H9 (cell line): Measurements from ENCODE around the gene TTC31. TPM values are rescaled to one million over a fixed set of nuclear protein-coding genes. Genes with fewer than 3 reads are reported as not detected.

Experiments
- DNase-seq: peaks from one replicate; pipeline ENCODE4 v3.0.0-alpha.2; 2017
- H2AFZ ChIP-seq: one replicate; pipeline ENCODE4 v1.6.1; 2013; ENCODE audit warnings: mild to moderate bottlenecking, low read length, control low read depth, moderate library complexity
- H2AK5ac ChIP-seq: 2 replicates; pipeline ENCODE4 v1.6.1; 2013; ENCODE audit warnings: low read length, control low read depth, mixed read lengths; ENCODE audit not compliant: insufficient read length
- H2BK120ac ChIP-seq: one replicate; pipeline ENCODE4 v1.6.1; 2013; ENCODE audit warnings: low read depth, mild to moderate bottlenecking, low read length, control low read depth, inconsistent platforms; ENCODE audit not compliant: poor library complexity, severe bottlenecking
- H2BK12ac ChIP-seq: 2 replicates; pipeline ENCODE4 v1.6.1; 2013; ENCODE audit warnings: low read length, control low read depth, mixed read lengths, low read depth; ENCODE audit not compliant: insufficient read length
- H2BK15ac ChIP-seq: 2 replicates; pipeline ENCODE4 v1.6.1; 2013; ENCODE audit warnings: low read depth, low read length, control low read depth
- H2BK20ac ChIP-seq: one replicate; pipeline ENCODE4 v1.6.1; 2013; ENCODE audit warnings: low read depth, mild to moderate bottlenecking, low read length, control low read depth, inconsistent platforms; ENCODE audit not compliant: poor library complexity, severe bottlenecking
- H2BK5ac ChIP-seq: 2 replicates; pipeline ENCODE4 v1.6.1; 2013; ENCODE audit warnings: low read length, control low read depth, mixed read lengths; ENCODE audit not compliant: insufficient read length
- H3K14ac ChIP-seq: 2 replicates; pipeline ENCODE4 v1.6.1; 2013; ENCODE audit warnings: low read length, control low read depth; ENCODE audit not compliant: insufficient read depth
- H3K18ac ChIP-seq: 2 replicates; pipeline ENCODE4 v1.6.1; 2013; ENCODE audit warnings: low read depth, mild to moderate bottlenecking, mixed read lengths, low read length, control low read depth; ENCODE audit not compliant: insufficient read length
- H3K23ac ChIP-seq: 2 replicates; pipeline ENCODE4 v1.6.1; 2013; ENCODE audit warnings: low read length, control low read depth, mixed read lengths, low read depth; ENCODE audit not compliant: insufficient read length
- H3K23me2 ChIP-seq: 2 replicates; pipeline ENCODE4 v1.6.1; 2013; ENCODE audit warnings: low read depth, mild to moderate bottlenecking, mixed read lengths, low read length, control low read depth; ENCODE audit not compliant: insufficient read length, poor library complexity, severe bottlenecking
- H3K27ac ChIP-seq: 2 replicates; pipeline ENCODE4 v1.5.1; 2013; ENCODE audit warnings: low read length, control low read depth, mixed read lengths, low read depth; ENCODE audit not compliant: insufficient read length
- H3K27me3 ChIP-seq: 2 replicates; pipeline ENCODE4 v1.6.1; 2013; ENCODE audit warnings: low read length, control low read depth, inconsistent platforms; ENCODE audit not compliant: insufficient read depth
- H3K4ac ChIP-seq: 2 replicates; pipeline ENCODE4 v1.6.1; 2013; ENCODE audit warnings: low read depth, mild to moderate bottlenecking, control low read depth, inconsistent platforms, low read length, moderate library complexity
- H3K4me1 ChIP-seq: 2 replicates; pipeline ENCODE4 v1.6.1; 2013; ENCODE audit warnings: low read length, control low read depth, inconsistent platforms; ENCODE audit not compliant: insufficient read depth
- H3K4me2 ChIP-seq: 2 replicates; pipeline ENCODE4 v1.6.1; 2013; ENCODE audit warnings: low read length, control low read depth, mixed read lengths; ENCODE audit not compliant: insufficient read length, insufficient read depth
- H3K56ac ChIP-seq: 2 replicates; pipeline ENCODE4 v1.6.1; 2013; ENCODE audit warnings: low read depth, mild to moderate bottlenecking, mixed read lengths, low read length, control low read depth; ENCODE audit not compliant: insufficient read length
- H3K79me1 ChIP-seq: 2 replicates; pipeline ENCODE4 v1.6.1; 2013; ENCODE audit warnings: low read depth, mild to moderate bottlenecking, moderate library complexity, low read length, control low read depth, inconsistent platforms; ENCODE audit not compliant: insufficient read depth, poor library complexity, severe bottlenecking
- H3K79me2 ChIP-seq: 2 replicates; pipeline ENCODE4 v1.6.1; 2013; ENCODE audit warnings: low read length, control low read depth, inconsistent platforms; ENCODE audit not compliant: insufficient read depth
- H3K9ac ChIP-seq: 2 replicates; pipeline ENCODE4 v1.6.1; 2013; ENCODE audit warnings: low read length, control low read depth, mixed read lengths; ENCODE audit not compliant: insufficient read length; ENCODE audit errors: extremely low read depth
- H3K9me3 ChIP-seq: one replicate; pipeline ENCODE4 v1.6.1; 2013; ENCODE audit warnings: low read depth, low read length, inconsistent platforms; ENCODE audit not compliant: control insufficient read depth
- H3T11ph ChIP-seq: one replicate; pipeline ENCODE4 v1.6.1; 2013; ENCODE audit warnings: mild to moderate bottlenecking, low read length, control low read depth, inconsistent platforms
- H4K20me1 ChIP-seq: one replicate; pipeline ENCODE4 v1.6.1; 2013; ENCODE audit not compliant: control insufficient read depth, insufficient read length, insufficient read depth
- H4K5ac ChIP-seq: 2 replicates; pipeline ENCODE4 v1.6.1; 2013; ENCODE audit warnings: low read depth, mild to moderate bottlenecking, mixed read lengths, low read length, control low read depth; ENCODE audit not compliant: insufficient read length
- H4K8ac ChIP-seq: replicated peaks from 2 replicates; pipeline ENCODE4 v1.6.1; 2013; ENCODE audit warnings: low read length, control low read depth, mixed read lengths, low read depth; ENCODE audit not compliant: insufficient read length
- H4K91ac ChIP-seq: 2 replicates; pipeline ENCODE4 v1.6.1; 2013; ENCODE audit warnings: low read depth, mild to moderate bottlenecking, moderate library complexity, mixed read lengths, low read length, control low read depth; ENCODE audit not compliant: insufficient read length
- H3K27ac Mint-ChIP-seq, 3 experiments: 2 replicates in 2 of 3; 3 replicates in 1 of 3; pipeline ENCODE4 v1.8.0; 2020 to 2021; ENCODE audit warnings: mixed read lengths in 3 of 3, mild to moderate bottlenecking in 1 of 3, moderate library complexity in 1 of 3
- H3K27me3 Mint-ChIP-seq: 2 replicates; pipeline ENCODE4 v1.8.0; 2021; ENCODE audit warnings: low read depth, mild to moderate bottlenecking, moderate library complexity, mixed read lengths
- H3K36me3 Mint-ChIP-seq, 3 experiments: 2 replicates in 2 of 3; 3 replicates in 1 of 3; pipeline ENCODE4 v1.8.0; 2020 to 2021; ENCODE audit warnings: low read depth in 3 of 3, mixed read lengths in 3 of 3; ENCODE audit not compliant: insufficient read depth in 1 of 3
- H3K4me1 Mint-ChIP-seq, 2 experiments: 2 replicates each; pipeline ENCODE4 v1.8.0; 2020; ENCODE audit warnings: mixed read lengths in 2 of 2
- H3K4me3 Mint-ChIP-seq, 2 experiments: 2 replicates in 1 of 2; 3 replicates in 1 of 2; pipeline ENCODE4 v1.8.0; 2020 to 2021; ENCODE audit warnings: mild to moderate bottlenecking in 2 of 2, mixed read lengths in 2 of 2, moderate library complexity in 1 of 2
- H3K9me3 Mint-ChIP-seq, 2 experiments: 2 replicates in 1 of 2; 3 replicates in 1 of 2; pipeline ENCODE4 v1.8.0; 2020; ENCODE audit warnings: mild to moderate bottlenecking in 2 of 2, mixed read lengths in 2 of 2, moderate library complexity in 1 of 2
- whole genome bisulfite sequencing: extraction: QIAGEN DNeasy Blood & Tissue Kit; methylation state at CpG from one replicate; pipeline ENCODE4 v1.1.7; 2013; ENCODE audit warnings: missing lambda C conversion rate, low lambda C conversion rate, mixed read lengths; ENCODE audit not compliant: insufficient read length; ENCODE audit errors: extremely low coverage; 5-methylcytosine and 5-hydroxymethylcytosine counted together
- total RNA-seq: library from RNA; stranded (reverse); gene quantifications from 2 replicates; pipeline ENCODE4 v1.2.1, GENCODE V29; 2021
- TF ChIP-seq, protein P1 (sequence below): fragments of 200-600 bp; sonication (generic); conservative IDR thresholded peaks from 3 replicates; pipeline ENCODE4 v1.8.0; 2021; ENCODE audit warnings: antibody characterized with exemption, mild to moderate bottlenecking

The TTC31 gene
- total RNA-seq, 1 experiment from 2014 or later = 33.3 TPM

DNA sequence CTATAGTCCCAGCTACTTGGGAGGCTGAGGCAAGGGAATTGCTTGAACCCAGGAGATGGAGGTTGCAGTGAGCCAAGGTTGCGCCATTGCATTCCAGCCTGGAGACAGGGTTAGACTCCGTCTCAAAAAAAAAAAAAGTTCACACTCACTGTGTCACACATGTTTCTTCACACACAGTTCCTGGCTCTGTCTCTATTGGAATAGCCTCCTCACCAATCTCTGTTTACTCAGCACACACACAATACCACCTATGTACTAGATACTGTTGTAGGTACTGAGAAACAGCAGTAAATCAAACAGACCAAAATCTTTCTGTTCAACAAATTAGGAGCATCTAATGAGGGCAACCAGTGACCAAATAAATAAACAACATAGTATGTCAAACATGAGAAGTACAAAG is 3.3 kb downstream of the TTC31 start:
- H3K4me1 Mint-ChIP-seq = peaks cover 5 to 9% of the 10 kb centered on the region in 2 experiments
- TF ChIP-seq, protein P1, sequence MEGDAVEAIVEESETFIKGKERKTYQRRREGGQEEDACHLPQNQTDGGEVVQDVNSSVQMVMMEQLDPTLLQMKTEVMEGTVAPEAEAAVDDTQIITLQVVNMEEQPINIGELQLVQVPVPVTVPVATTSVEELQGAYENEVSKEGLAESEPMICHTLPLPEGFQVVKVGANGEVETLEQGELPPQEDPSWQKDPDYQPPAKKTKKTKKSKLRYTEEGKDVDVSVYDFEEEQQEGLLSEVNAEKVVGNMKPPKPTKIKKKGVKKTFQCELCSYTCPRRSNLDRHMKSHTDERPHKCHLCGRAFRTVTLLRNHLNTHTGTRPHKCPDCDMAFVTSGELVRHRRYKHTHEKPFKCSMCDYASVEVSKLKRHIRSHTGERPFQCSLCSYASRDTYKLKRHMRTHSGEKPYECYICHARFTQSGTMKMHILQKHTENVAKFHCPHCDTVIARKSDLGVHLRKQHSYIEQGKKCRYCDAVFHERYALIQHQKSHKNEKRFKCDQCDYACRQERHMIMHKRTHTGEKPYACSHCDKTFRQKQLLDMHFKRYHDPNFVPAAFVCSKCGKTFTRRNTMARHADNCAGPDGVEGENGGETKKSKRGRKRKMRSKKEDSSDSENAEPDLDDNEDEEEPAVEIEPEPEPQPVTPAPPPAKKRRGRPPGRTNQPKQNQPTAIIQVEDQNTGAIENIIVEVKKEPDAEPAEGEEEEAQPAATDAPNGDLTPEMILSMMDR = no peak

More for the DNA sequence above, 3.3 kb downstream of the TTC31 start:
- Histone ChIP-seq H3K4me1 (no peaks in the 10 kb centered on the region), H2AFZ (no peak overlapping the region), H3K4ac (no peak overlapping the region), H4K5ac (no peak overlapping the region), H2BK5ac (no peak overlapping the region), H3K79me1 (no peaks in the 10 kb centered on the region), H3K18ac (no peak overlapping the region), H3K9me3 (no peaks in the 10 kb centered on the region), H3K27ac (no peak overlapping the region), H3K79me2 (no peaks in the 10 kb centered on the region), H4K8ac (no peak overlapping the region), H3K9ac (no peak overlapping the region), H2BK12ac (no peak overlapping the region), H3K27me3 (no peaks in the 10 kb centered on the region), H3K4me2 (no peak overlapping the region), H3K14ac (no peak overlapping the region), H3K23ac (no peak overlapping the region), H2BK120ac (no peak overlapping the region), H4K20me1 (no peaks in the 10 kb centered on the region), H2BK15ac (no peak overlapping the region), H2AK5ac (no peak overlapping the region), H2BK20ac (no peak overlapping the region), H3T11ph (no peak overlapping the region), H4K91ac (no peak overlapping the region), H3K56ac (no peak overlapping the region), H3K23me2 (peaks cover 8% of the 10 kb centered on the region)
- Mint-ChIP-seq H3K27me3 (no peaks in the 10 kb centered on the region), H3K9me3 (no peaks in the 10 kb centered on the region), H3K4me3 (no peak overlapping the region), H3K36me3 (peaks cover 14 to 41% (median 34%) of the 10 kb centered on the region in 3 experiments), H3K27ac (no peak overlapping the region)
- WGBS = no CpG with 5 or more reads among the region's 2 CpGs
- no peak for DNase-seq
